TTC549 (cell line): Measurements from ENCODE around the gene JARID2.

ENCODE experiments used
- FAIRE-seq: peaks from 2 replicates; lab custom pipeline; 2012; peaks lifted over from hg19 to GRCh38; lab: Jason Lieb, UNC

JARID2 gene

GRCh38 chr6:15247500-15248450, 1.9 kb downstream of the JARID2 start:
- no peak for FAIRE-seq

DNA sequence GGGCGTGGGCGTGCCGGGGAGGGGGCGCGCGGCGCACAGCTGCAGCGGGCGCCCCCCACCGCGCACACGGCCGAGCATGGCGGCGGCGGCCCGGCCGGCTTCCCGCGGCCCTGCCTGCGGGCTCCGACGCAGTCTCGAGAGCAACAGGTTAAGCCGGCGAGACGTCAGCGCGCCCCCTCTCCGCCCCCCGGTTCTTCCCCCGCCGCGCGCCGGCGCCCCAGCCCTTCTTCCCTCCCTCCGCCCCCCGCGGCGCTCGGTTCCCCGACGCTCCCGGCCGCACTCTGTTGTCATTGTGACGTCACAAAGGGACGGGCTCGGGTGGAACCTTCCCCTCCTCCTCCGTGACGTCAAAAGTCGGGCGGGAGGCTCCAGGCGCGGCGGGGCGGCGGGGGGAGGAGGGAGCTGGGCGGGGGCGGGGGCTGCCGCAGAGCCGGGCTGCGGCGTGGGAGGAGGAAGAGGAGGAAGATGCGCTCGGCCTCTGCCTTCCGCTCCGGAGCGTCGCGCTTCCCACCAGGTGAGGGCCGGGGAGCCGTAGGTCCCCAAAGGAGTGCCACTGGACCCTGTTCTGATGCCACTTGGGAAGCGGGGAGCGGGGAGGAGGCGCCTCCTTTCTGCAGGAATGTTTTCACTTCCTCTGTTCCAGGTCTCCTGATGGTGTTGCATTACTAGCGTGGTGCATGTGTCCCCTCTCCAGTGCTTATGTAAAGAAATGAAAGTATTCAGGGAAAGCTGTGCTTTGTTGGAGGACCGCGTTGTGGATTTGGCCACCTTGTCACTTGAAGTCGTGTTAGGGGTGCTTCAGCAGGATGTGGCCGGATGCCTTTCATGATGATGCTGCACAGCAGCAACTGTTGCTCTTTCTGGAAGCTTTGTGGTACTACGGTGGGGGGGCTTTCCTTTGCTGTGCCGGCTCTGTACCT, 2.8 kb downstream of the JARID2 start:
- no peak for FAIRE-seq

GRCh38 chr6:15249371-15250019, 3.6 kb downstream of the JARID2 start:
- no peak for FAIRE-seq

GRCh38 chr6:15250187-15251168, 4.6 kb downstream of the JARID2 start:
- FAIRE-seq, result no peak

- no peak for FAIRE-seq
Measured at GRCh38 chr6:15252195-15252594, 6.3 kb downstream of the JARID2 start.

- no peak for FAIRE-seq
Measured at GRCh38 chr6:15253203-15254022, 7.5 kb downstream of the JARID2 start.

DNA sequence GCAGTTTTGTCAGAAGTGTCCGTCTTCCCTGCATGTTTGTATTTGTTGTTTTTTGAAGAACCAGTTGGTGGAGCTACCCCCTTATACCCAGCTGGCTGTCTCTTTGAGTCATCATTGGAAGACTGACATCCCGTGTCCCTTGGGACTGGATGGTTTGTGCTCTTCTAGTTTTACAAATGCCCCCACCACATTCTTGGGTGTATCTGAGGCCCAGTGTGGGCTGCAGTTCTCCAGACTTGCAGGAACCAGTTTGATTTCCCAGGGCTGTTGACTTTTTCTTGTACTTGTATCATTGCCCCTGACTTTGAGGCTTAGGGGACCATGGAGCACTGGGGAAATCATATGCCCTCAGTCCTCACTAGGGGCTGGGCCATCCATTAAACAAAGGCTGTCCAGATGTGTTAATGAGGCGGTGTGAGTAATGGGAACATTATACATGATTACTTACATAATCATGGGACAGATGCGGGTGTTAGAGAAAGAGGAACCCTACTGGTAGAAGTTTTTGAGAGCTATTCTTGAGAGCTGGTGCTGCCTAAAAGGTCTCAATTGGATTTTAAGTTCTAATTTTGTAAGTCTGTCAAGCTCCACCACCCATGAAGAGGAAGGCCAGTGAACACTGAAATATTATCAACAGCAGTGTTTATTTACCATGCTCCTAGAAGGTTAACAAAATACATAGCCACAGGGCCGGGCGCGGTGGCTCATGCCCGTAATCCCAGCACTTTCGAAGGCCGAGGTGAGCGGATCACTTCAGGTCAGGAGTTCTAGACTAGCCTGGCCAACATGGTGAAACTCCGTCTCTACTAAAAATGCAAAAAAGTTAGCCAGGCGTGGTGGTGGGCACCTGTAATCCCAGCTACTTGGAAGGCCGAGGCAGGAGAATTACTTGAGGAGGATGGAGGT, 8.5 kb downstream of the JARID2 start:
- FAIRE-seq, result no peak

DNA sequence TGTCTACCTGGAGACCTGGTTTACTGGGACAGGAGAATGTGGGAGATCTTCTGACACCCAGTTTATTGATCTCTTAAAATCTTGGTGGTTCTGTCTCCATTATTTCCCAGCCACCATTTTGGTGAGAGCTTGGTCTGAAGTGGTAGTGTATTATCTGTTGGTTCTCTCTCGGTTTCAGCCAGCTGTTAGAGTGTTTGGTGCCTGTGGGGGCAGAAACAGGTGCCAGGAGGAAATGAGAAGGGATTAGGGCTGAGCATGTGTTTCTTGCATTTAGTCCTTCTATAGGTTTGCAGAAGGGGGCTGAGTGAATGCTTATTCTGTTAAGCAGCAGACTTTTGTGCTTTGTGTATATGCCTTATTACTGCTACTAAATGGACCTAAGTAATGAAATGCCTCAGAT, 9.6 kb downstream of the JARID2 start:
- no peak for FAIRE-seq

DNA sequence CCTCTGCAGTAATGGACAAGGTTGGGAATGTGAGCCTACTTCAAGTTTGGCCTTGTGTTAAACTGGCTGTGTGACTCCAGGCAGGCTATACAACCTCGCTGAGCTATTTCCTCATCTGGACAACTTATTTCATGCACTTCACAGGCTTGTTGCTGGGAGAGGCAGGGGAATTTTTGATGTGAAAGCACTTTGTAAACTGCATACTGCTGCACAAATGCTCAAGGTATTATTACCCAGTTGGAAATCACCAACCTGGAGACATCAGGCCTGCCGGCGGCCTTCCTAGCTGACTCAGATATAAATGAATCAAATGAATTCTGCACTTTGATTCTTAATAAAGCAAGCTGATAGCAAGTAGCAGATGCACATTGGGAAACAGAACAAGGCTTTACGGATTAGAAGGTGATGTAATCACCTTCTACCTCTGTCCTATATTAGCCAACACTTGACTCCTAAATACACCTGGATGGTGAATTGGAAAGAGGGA, 10.1 kb downstream of the JARID2 start:
- no peak for FAIRE-seq

- FAIRE-seq, result no peak
Measured at GRCh38 chr6:15256538-15257271, 10.8 kb downstream of the JARID2 start.

- FAIRE-seq, result no peak
Measured at GRCh38 chr6:15257357-15258132, 11.7 kb downstream of the JARID2 start.

- no peak for FAIRE-seq
Measured at GRCh38 chr6:15259766-15260098, 13.9 kb downstream of the JARID2 start.

GRCh38 chr6:15260099-15260821, 14.4 kb downstream of the JARID2 start:
- no peak for FAIRE-seq

- FAIRE-seq, result no peak
Measured at GRCh38 chr6:15263780-15264374, 18.0 kb downstream of the JARID2 start.

GRCh38 chr6:15264412-15264811, 18.5 kb downstream of the JARID2 start:
- FAIRE-seq, result no peak

GRCh38 chr6:15264902-15265761, 19.3 kb downstream of the JARID2 start:
- no peak for FAIRE-seq
